CD8-positive, alpha-beta memory T cell (primary cell): ENCODE data around the gene MEX3D. TPM values are rescaled to one million over a fixed set of nuclear protein-coding genes. Genes with fewer than 3 reads are reported as not detected.
A peak's percentile ranks its signal among the peaks of the same experiment; 100 is the strongest.

Experiments used
- CTCF ChIA-PET: fragments of 350-600 bp; sonication (Branson Sonifier 250); formaldehyde crosslinking; loops from one replicate; lab custom pipeline; 2021; ENCODE audit warnings: antibody characterized with exemption; lab: Charles Lee
- POLR2A ChIA-PET: fragments of 350-600 bp; sonication (Branson Sonifier 250); formaldehyde crosslinking; loops from one replicate; lab custom pipeline; 2021; ENCODE audit warnings: antibody characterized with exemption; lab: Charles Lee
- DNase-seq, 5 donors: peaks; one replicate each; pipeline versions ENCODE4 v3.0.0 to v3.0.0-alpha.2; 2020 to 2022; ENCODE audit warnings: mixed read lengths in 1 of 5
- H3K27ac ChIP-seq: one replicate; pipeline ENCODE4 v1.7.0; 2013; ENCODE audit warnings: low read depth, mild to moderate bottlenecking, low read length, moderate library complexity
- H3K27me3 ChIP-seq: 2 replicates; pipeline ENCODE4 v1.7.0; 2013; ENCODE audit warnings: low read length, mild to moderate bottlenecking; ENCODE audit not compliant: insufficient read depth, poor library complexity, severe bottlenecking
- H3K36me3 ChIP-seq: 2 replicates; pipeline ENCODE4 v1.7.0; 2013; ENCODE audit warnings: mild to moderate bottlenecking, low read length, moderate library complexity; ENCODE audit not compliant: insufficient read depth
- H3K4me1 ChIP-seq: 2 replicates; pipeline ENCODE4 v1.7.0; 2013; ENCODE audit warnings: mild to moderate bottlenecking, low read length, moderate library complexity; ENCODE audit not compliant: insufficient read depth
- H3K4me3 ChIP-seq: 2 replicates; pipeline ENCODE4 v1.7.0; 2013; ENCODE audit warnings: mild to moderate bottlenecking, low read length
- H3K9me3 ChIP-seq: 2 replicates; pipeline ENCODE4 v1.7.0; 2013; ENCODE audit warnings: mild to moderate bottlenecking, low read length
- H3K27ac Mint-ChIP-seq, 8 donors: one replicate each; pipeline ENCODE4 v1.8.0; 2020 to 2021; ENCODE audit warnings: mixed read lengths in 8 of 8, mild to moderate bottlenecking in 6 of 8, inconsistent platforms in 3 of 8, moderate library complexity in 3 of 8
- H3K27me3 Mint-ChIP-seq, 2 donors: one replicate each; pipeline ENCODE4 v1.8.0; 2020 to 2021; ENCODE audit warnings: mixed read lengths in 2 of 2, mild to moderate bottlenecking in 1 of 2, moderate library complexity in 1 of 2
- H3K36me3 Mint-ChIP-seq, 3 donors: one replicate each; pipeline ENCODE4 v1.8.0; 2020 to 2021; ENCODE audit warnings: mixed read lengths in 3 of 3, inconsistent platforms in 1 of 3, mild to moderate bottlenecking in 1 of 3
- H3K4me1 Mint-ChIP-seq, 3 donors: one replicate each; pipeline ENCODE4 v1.8.0; 2020 to 2021; ENCODE audit warnings: mixed read lengths in 3 of 3, inconsistent platforms in 1 of 3, mild to moderate bottlenecking in 1 of 3
- H3K4me3 Mint-ChIP-seq, 7 donors: one replicate each; pipeline ENCODE4 v1.8.0; 2020 to 2021; ENCODE audit warnings: mixed read lengths in 7 of 7, mild to moderate bottlenecking in 6 of 7, moderate library complexity in 4 of 7, inconsistent platforms in 2 of 7
- H3K9me3 Mint-ChIP-seq, 5 donors: one replicate each; pipeline ENCODE4 v1.8.0; 2020 to 2022; ENCODE audit warnings: mixed read lengths in 5 of 5, mild to moderate bottlenecking in 3 of 5, moderate library complexity in 2 of 5, inconsistent platforms in 1 of 5
- polyA plus RNA-seq: library from polyadenylated mRNA; unstranded; fragments of 300-500 nt; fragmentation: Illumina TruSeq; gene quantifications from one replicate; pipeline ENCODE4 v1.2.3, GENCODE V29; 2021
- total RNA-seq, 2 experiments: library from RNA; stranded (reverse); gene quantifications; one replicate each; pipeline ENCODE4 v1.2.3, GENCODE V29; 2021

The MEX3D gene
- total and polyA plus RNA-seq, 3 experiments from 2014 or later = 10.8 TPM; not detected in 1

DNA sequence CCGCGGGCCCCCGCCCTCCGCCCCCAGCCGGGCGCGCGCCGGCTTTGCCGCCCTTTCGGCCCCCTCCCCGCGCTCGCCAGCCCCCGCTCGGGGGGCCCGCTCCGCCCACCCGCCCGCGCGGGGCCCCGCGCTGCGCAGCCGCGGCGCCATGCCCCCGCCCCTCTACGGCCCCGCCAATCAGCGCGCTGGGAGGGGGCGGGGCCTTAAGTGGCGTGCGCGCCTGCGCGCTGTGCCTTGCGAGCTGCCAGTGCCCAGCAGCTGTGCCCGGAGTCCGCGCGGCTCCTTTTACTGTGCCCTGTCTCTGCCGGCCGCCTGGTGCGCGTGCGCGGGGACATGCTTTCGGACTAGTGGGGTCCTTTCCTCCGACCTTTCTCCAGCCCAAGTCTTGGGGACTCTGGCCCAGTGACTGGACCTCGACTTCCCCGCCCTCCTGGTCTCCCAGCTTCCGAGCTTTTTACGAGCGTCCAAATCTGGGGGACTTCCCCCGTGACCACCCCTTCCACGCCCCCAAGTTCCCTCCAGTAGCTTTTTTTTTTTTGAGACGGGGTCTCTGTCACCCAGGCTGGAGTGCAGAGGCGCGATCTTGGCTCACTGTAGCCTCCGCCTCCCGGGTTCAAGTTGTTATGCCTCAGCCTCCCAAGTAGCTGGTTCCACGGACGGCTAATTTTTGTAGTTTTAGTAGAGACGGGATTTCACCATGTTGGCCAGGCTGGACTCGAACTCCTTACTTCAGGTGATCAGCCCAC lies 24.8 kb upstream of the MEX3D start, which contains the start of gene MBD3:
MBD3 (minus strand) TSS at position 111 of the 746 bp plus-strand sequence. CDS start 234 bp downstream, outside the sequence.
- Mint-ChIP-seq H3K4me3 (peak within 1 kb of the TSS; percentile 86 to 94 (median 89)), H3K9me3 (no peaks in the 10 kb centered on the region), H3K27me3 (no peaks in the 10 kb centered on the region), H3K36me3 (peaks cover 0 to 19% (median 0%) of the 10 kb centered on the region in 3 donors), H3K27ac (peak within 1 kb of the TSS; percentile 80 to 96 (median 90)), H3K4me1 (peaks cover 14 to 20% (median 15%) of the 10 kb centered on the region in 3 donors)
- Histone ChIP-seq H3K27ac (peak within 1 kb of the TSS; percentile 80), H3K9me3 (no peaks in the 10 kb centered on the region), H3K4me1 (peaks cover 13% of the 10 kb centered on the region), H3K36me3 (peaks cover 9% of the 10 kb centered on the region), H3K27me3 (no peaks in the 10 kb centered on the region), H3K4me3 (peak within 1 kb of the TSS; percentile 87)
- peak; percentile 84 to 91 (median 86) for DNase-seq
- ChIA-PET CTCF (interaction anchor here (0.8 to 1.2 kb wide), 4 partner anchors 10 to 47 kb away, joined by 3 to 5 read pairs (median 4); partner anchors contain the start of gene UQCR11), POLR2A (interaction anchor here (0.6 to 1.6 kb wide), 11 partner anchors 9 to 729 kb away, joined by 3 to 21 read pairs (median 4); partner anchors contain the start of genes MEX3D, TCF3 and UQCR11)

DNA sequence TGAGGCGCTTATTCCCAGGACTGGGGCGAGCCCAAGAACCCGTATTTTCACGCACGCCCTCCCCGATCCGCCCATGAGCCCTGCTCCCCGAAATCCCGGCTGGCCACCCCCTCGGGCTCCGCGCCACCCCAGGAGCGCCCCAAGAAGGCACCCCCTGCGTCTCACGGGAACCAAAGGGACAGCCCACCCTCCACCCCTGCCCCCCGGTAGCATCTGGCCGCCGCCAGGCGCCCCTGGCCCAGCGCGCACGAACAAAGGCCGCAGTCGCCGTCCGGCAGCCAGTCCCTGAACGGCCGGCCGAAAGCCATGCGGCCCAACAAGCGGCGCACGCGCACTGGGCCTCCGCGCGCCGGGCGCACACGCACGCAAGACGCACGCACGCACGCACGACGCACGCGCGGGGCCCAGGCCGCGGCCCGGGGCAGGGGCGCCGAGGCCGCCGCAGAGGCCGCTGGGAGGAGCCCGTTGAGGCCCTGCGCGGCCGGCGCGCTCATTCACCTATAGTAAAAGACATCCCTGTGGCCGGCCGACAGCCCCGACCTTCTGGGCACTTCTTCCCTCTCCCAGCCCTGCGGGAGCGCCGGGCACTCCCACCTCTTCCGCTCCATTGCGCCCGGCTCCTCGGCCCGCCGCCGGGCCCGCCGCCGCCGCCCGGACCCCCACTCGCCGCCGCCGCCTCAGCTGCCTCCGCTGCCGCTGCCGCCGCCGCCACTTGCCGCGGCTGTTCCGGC lies 24.1 kb upstream of the MEX3D start:
- peak overlapping the region; percentile 79 to 96 (median 90) for H3K27ac Mint-ChIP-seq
- peaks cover 2% of the 10 kb centered on the region for H3K36me3 ChIP-seq
- peak; percentile 76 to 88 (median 86) for DNase-seq
- H3K9me3 Mint-ChIP-seq = no peaks in the 10 kb centered on the region
- no peaks in the 10 kb centered on the region for H3K27me3 Mint-ChIP-seq
- peaks cover 0 to 14% (median 0%) of the 10 kb centered on the region in 3 donors for H3K36me3 Mint-ChIP-seq
- H3K4me3 Mint-ChIP-seq = peak overlapping the region; percentile 84 to 91 (median 86)
- ChIA-PET POLR2A (interaction anchor here (0.6 to 1.6 kb wide), 8 partner anchors 10 to 728 kb away, joined by 3 to 21 read pairs (median 5); partner anchors contain the start of genes MEX3D, TCF3 and UQCR11), CTCF (interaction anchor here (0.8 to 1.0 kb wide), 2 partner anchors 14 to 46 kb away, joined by 3 to 5 read pairs; partner anchors contain the start of gene UQCR11)
- no peaks in the 10 kb centered on the region for H3K27me3 ChIP-seq
- H3K4me3 ChIP-seq = peak overlapping the region; percentile 87
- H3K4me1 ChIP-seq = peaks cover 13% of the 10 kb centered on the region
- peaks cover 14 to 23% (median 15%) of the 10 kb centered on the region in 3 donors for H3K4me1 Mint-ChIP-seq
- H3K9me3 ChIP-seq = no peaks in the 10 kb centered on the region
- peak overlapping the region; percentile 80 for H3K27ac ChIP-seq

DNA sequence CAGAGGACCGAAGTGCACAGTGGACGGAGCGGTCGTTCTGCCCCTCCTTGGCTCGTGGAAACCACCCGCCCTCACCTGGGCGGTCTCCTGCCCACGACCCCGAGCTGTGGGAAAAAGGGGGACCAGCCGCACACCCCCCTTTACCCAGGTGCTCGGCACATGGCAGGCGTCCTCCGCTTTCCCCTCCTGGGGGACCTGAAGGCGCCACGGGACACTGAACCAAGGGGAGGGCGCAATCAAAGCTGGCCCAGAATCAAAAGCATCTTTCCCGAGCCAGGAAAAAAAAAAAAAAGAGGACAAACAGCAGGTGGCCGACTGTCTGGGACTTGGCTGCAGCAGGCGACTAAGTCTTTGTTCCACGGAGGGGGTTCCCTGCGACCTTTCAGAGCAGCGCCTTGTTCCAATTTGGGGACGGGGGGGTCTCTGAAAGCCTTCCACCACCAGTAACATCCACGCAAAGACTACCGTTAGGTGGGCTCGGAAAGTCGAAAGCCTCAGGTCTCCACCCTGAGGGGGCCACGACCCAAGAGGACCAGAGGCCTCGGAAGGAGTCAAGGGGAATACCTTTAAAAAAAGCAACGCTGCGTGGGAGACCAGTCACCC lies 23.4 kb upstream of the MEX3D start:
- Mint-ChIP-seq H3K9me3 (no peaks in the 10 kb centered on the region), H3K27ac (peak overlapping the region; percentile 79 to 96 (median 90)), H3K27me3 (no peaks in the 10 kb centered on the region), H3K36me3 (peaks cover 0 to 10% (median 0%) of the 10 kb centered on the region in 3 donors), H3K4me3 (peak overlapping the region; percentile 84 to 91 (median 86)), H3K4me1 (peaks cover 14 to 23% (median 15%) of the 10 kb centered on the region in 3 donors)
- Histone ChIP-seq H3K27me3 (no peaks in the 10 kb centered on the region), H3K9me3 (no peaks in the 10 kb centered on the region), H3K4me1 (peaks cover 13% of the 10 kb centered on the region), H3K36me3 (no peaks in the 10 kb centered on the region), H3K4me3 (peak overlapping the region; percentile 87), H3K27ac (peak overlapping the region; percentile 80)
- CTCF ChIA-PET = no interaction called here
- DNase-seq = peak in 1 of 5 donors; percentile 44
- POLR2A ChIA-PET = interaction anchor here (0.6 kb wide), 1 partner anchor 427 kb away, joined by 3 read pairs; no protein-coding TSS in a partner anchor

DNA sequence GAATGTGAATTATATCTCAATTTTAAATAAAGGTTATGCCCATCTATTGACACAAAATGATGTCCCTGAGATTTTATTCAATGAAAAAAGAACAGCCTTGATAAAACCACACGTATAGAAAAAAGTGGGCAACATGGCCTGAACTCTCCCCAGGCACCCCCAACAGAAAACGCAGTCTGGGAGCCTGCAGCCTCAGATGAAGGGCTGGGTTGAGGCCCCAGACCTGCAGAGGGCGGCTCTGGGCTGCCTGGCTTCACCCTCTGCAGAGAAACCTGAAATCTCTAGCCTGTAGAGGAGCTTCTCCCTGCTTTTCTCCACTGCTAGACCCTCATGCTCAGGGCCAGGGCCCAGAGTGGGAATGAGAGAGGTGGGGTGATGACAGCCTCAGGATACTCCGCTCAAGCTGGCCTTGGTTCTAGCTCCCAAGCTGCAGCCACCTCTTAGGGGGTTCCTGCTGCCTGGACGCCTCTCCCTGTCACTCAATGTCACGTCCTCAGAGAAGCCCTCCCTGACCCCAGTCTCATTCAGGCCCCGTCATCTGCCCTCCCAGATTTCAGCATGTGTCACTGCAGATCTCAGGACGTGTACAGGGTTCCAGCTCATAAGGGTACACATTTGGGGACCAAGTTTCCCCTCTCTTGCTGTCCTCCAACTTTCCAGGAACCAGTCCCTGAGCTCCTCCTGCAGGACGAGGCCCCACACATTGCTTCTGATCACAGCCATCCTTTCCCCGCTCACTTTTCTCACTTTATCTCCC lies 22.7 kb upstream of the MEX3D start:
- CTCF ChIA-PET = interaction anchor here (1.0 to 1.8 kb wide), 2 partner anchors 12 to 44 kb away, joined by 4 to 5 read pairs; no protein-coding TSS in a partner anchor
- H3K9me3 ChIP-seq = no peaks in the 10 kb centered on the region
- H3K4me1 Mint-ChIP-seq = peaks cover 14 to 28% (median 15%) of the 10 kb centered on the region in 3 donors
- peak overlapping the region; percentile 87 for H3K4me3 ChIP-seq
- peak overlapping the region; percentile 79 to 96 (median 90) for H3K27ac Mint-ChIP-seq
- H3K36me3 Mint-ChIP-seq = peaks cover 0 to 11% (median 0%) of the 10 kb centered on the region in 3 donors
- DNase-seq = peak in 2 of 5 donors; percentile 35 to 48
- H3K9me3 Mint-ChIP-seq = no peaks in the 10 kb centered on the region
- H3K36me3 ChIP-seq = no peaks in the 10 kb centered on the region
- H3K4me3 Mint-ChIP-seq = peak overlapping the region; percentile 84 to 91 (median 86)
- no peaks in the 10 kb centered on the region for H3K27me3 ChIP-seq
- POLR2A ChIA-PET = interaction anchor here (0.6 to 0.7 kb wide), 2 partner anchors 15 to 427 kb away, joined by 3 read pairs; partner anchors contain the start of gene UQCR11
- H3K27ac ChIP-seq = peak overlapping the region; percentile 80
- peaks cover 13% of the 10 kb centered on the region for H3K4me1 ChIP-seq
- H3K27me3 Mint-ChIP-seq = no peaks in the 10 kb centered on the region

DNA sequence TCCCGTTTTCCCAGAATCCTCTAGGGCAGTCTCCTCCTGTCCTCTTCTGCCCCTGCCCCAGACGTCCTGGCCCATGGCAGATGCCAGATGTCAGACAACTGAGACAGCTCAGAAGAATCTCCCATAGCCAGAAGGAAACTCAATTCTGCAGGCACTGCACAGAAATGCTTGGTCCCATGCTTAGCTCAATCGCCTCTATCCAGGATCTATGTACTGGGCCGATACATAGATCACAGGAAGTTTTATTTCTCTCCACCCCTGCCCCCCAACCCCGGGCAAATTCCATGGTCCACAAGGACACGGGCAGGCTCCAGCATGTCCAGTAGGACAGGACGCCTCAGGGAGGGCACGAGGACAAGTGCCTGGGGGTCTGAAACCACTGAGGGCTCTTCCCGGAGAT lies 19.7 kb upstream of the MEX3D start:
- no peak overlapping the region for H3K27ac ChIP-seq
- H3K36me3 Mint-ChIP-seq = peaks cover 0 to 25% (median 0%) of the 10 kb centered on the region in 3 donors
- H3K9me3 ChIP-seq = no peaks in the 10 kb centered on the region
- no peak for DNase-seq
- H3K27ac Mint-ChIP-seq = peak overlapping the region in 2 of 8 donors; percentile 17 to 24
- H3K9me3 Mint-ChIP-seq = no peaks in the 10 kb centered on the region
- H3K27me3 ChIP-seq = no peaks in the 10 kb centered on the region
- POLR2A ChIA-PET = no interaction called here
- H3K4me3 ChIP-seq = no peak overlapping the region
- no peaks in the 10 kb centered on the region for H3K27me3 Mint-ChIP-seq
- H3K4me1 ChIP-seq = peaks cover 13% of the 10 kb centered on the region
- H3K36me3 ChIP-seq = no peaks in the 10 kb centered on the region
- CTCF ChIA-PET = interaction anchor here (1.4 kb wide), 1 partner anchor 18 kb away, joined by 3 read pairs; the partner anchor contains the start of gene UQCR11
- peaks cover 14 to 30% (median 15%) of the 10 kb centered on the region in 3 donors for H3K4me1 Mint-ChIP-seq
- peak overlapping the region in 1 of 7 donors; percentile 48 for H3K4me3 Mint-ChIP-seq

DNA sequence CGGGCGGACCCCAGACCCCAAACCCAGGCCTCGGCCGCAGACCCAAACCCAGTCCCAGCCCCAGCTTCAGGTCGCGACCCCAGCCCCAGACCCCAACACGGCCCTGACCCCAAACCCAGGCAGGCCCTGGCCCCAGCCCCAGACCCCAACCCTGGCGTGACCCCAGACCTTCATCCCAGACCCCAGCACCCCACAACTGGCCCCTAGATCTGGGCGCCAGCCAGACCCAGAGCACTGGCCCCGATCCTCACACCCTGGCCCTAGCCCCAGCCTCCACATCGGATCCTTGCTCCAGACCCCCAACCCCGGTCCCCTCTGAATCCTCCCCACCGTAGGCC lies 17.1 kb upstream of the MEX3D start:
- Histone ChIP-seq H3K4me1 (peaks cover under 1% of the 10 kb centered on the region), H3K9me3 (no peaks in the 10 kb centered on the region), H3K4me3 (no peak overlapping the region), H3K36me3 (peaks cover 13% of the 10 kb centered on the region), H3K27me3 (no peaks in the 10 kb centered on the region), H3K27ac (no peak overlapping the region)
- POLR2A ChIA-PET = no interaction called here
- Mint-ChIP-seq H3K9me3 (no peaks in the 10 kb centered on the region), H3K4me3 (no peak overlapping the region), H3K4me1 (peaks cover 0 to 14% (median 0%) of the 10 kb centered on the region in 3 donors), H3K36me3 (peaks cover 0 to 47% (median 2%) of the 10 kb centered on the region in 3 donors), H3K27me3 (no peaks in the 10 kb centered on the region), H3K27ac (no peak overlapping the region)
- CTCF ChIA-PET = no interaction called here
- DNase-seq = no peak
